Measurements from ENCODE around the gene MPZL2. TPM values are rescaled to one million over a fixed set of nuclear protein-coding genes. Genes with fewer than 3 reads are reported as not detected.

Gene MPZL2
- total and polyA plus RNA-seq, 2 experiments from 2014 or later: 2.6 to 4.2 TPM

- Histone ChIP-seq H3K27me3 (ENCODE audit: insufficient read depth) (no peaks in the 10 kb centered on the region), H3K27ac (ENCODE audit: low read depth) (no peak overlapping the region), H3K9me2 (ENCODE audit: insufficient read depth) (no peaks in the 10 kb centered on the region), H3K4me1 (ENCODE audit: insufficient read depth) (0 out of 2 replicates have a peak, but pooled peaks cover 3% of the 10 kb centered on the region), H2AFZ (0 out of 2 replicates have a peak overlapping the region, but pooled peaks have one; percentile 2), H3K79me2 (replicated peaks; ENCODE audit: insufficient read depth) (no peaks in the 10 kb centered on the region), H3F3A (replicated peaks; ENCODE audit: low read depth) (no peaks in the 10 kb centered on the region), H3K4me3 (no peak overlapping the region), H3K36me3 (ENCODE audit: insufficient read depth) (no peaks in the 10 kb centered on the region), H3K4me2 (no peak overlapping the region), H4K20me1 (replicated peaks; ENCODE audit: insufficient read depth) (no peaks in the 10 kb centered on the region)
- no peak for TF ChIP-seq EZH2phosphoT487 (IDR thresholded peaks at IDR 0.05; ENCODE audit: unreplicated experiment)
- TF ChIP-seq CTCF (conservative IDR thresholded peaks at IDR 0.05; ENCODE audit: low read depth in 2 of 2): peak; percentile 77 to 80
- no peaks in the 10 kb centered on the region for H3K9me3 Mint-ChIP-seq
- H3K4me3 Mint-ChIP-seq: no peak overlapping the region
- H3K4me1 Mint-ChIP-seq: peaks cover 7% of the 10 kb centered on the region
- H3K27ac Mint-ChIP-seq: no peak overlapping the region
- H3K27me3 Mint-ChIP-seq (ENCODE audit: insufficient read depth, low read depth, poor library complexity): no peaks in the 10 kb centered on the region
- ATAC-seq (peak; percentile 81), DNase-seq (ENCODE audit: low spot score) (peak; percentile 72)
- H3K36me3 Mint-ChIP-seq (ENCODE audit: low read depth): no peaks in the 10 kb centered on the region
Observed at GRCh38 chr11:118295815-118296454, 31.8 kb upstream of the MPZL2 start.

- no peaks in the 10 kb centered on the region for H4K20me1 ChIP-seq (replicated peaks; ENCODE audit: insufficient read depth)
- H3K27me3 ChIP-seq (ENCODE audit: insufficient read depth): no peaks in the 10 kb centered on the region
- H3K9me3 Mint-ChIP-seq: no peaks in the 10 kb centered on the region
- no peak overlapping the region for H3K4me3 ChIP-seq
- H2AFZ ChIP-seq: no peak overlapping the region
- no peak overlapping the region for H3K4me2 ChIP-seq
- H3K27ac Mint-ChIP-seq: no peak overlapping the region
- H3K27me3 Mint-ChIP-seq (ENCODE audit: insufficient read depth, low read depth, poor library complexity): no peaks in the 10 kb centered on the region
- TF ChIP-seq ZNF331 (CRISPR knock-in tag; IDR thresholded peaks at IDR 0.05; ENCODE audit: low read depth) (no peak), STAT1 (IDR thresholded peaks at IDR 0.05; ENCODE audit: unreplicated experiment) (no peak), CTCF (conservative IDR thresholded peaks at IDR 0.05; ENCODE audit: low read depth in 2 of 2) (peak in 1 of 2 experiments; percentile 24; a peak in 2 of 4 replicates), ZNF114 (CRISPR knock-in tag; IDR thresholded peaks at IDR 0.05) (no peak)
- H3K79me2 ChIP-seq (replicated peaks; ENCODE audit: insufficient read depth): no peaks in the 10 kb centered on the region
- H3K4me1 Mint-ChIP-seq: peaks cover 7% of the 10 kb centered on the region
- no peaks in the 10 kb centered on the region for H3K9me2 ChIP-seq (ENCODE audit: insufficient read depth)
- ATAC-seq (peak; percentile 84), DNase-seq (ENCODE audit: low spot score) (peak; percentile 74)
- no peaks in the 10 kb centered on the region for H3F3A ChIP-seq (replicated peaks; ENCODE audit: low read depth)
- 0 out of 2 replicates have a peak, but pooled peaks cover 3% of the 10 kb centered on the region for H3K4me1 ChIP-seq (ENCODE audit: insufficient read depth)
- no peaks in the 10 kb centered on the region for H3K36me3 ChIP-seq (ENCODE audit: insufficient read depth)
- H3K27ac ChIP-seq (ENCODE audit: low read depth): no peak overlapping the region
- no peaks in the 10 kb centered on the region for H3K36me3 Mint-ChIP-seq (ENCODE audit: low read depth)
- H3K4me3 Mint-ChIP-seq: no peak overlapping the region
Observed at GRCh38 chr11:118295199-118295598, 31.1 kb upstream of the MPZL2 start.
